Measurements from ENCODE around the gene ABHD11.
"Not testable (repeated sequence)": the region's sequence is repeated elsewhere in the genome, so short reads cannot be mapped to it uniquely, and the experiment has no call there.

Gene ABHD11

GRCh38 chr7:73738612-73739386 is at the start of gene ABHD11:
TSS of gene ABHD11 (minus strand) at chr7:73738802. CDS start at chr7:73738770, 32 bp downstream.
- peak; percentile 88 for DNase-seq

- DNase-seq = not testable (repeated sequence)
Measured at GRCh38 chr7:73787786-73788048, 49.1 kb upstream of the ABHD11 start.

- no peak for DNase-seq
Measured at GRCh38 chr7:73786588-73786987, 48.0 kb upstream of the ABHD11 start.

- DNase-seq = peak; percentile 43
Measured at GRCh38 chr7:73779517-73779916, 40.9 kb upstream of the ABHD11 start.

- no peak for DNase-seq
Measured at GRCh38 chr7:73778801-73779389, 40.3 kb upstream of the ABHD11 start.

- DNase-seq = no peak
Measured at GRCh38 chr7:73774923-73775322, 36.3 kb upstream of the ABHD11 start.

- DNase-seq = no peak
Measured at GRCh38 chr7:73773700-73774517, 35.3 kb upstream of the ABHD11 start.

GRCh38 chr7:73770860-73771670 is 32.5 kb upstream of the ABHD11 start:
- DNase-seq = no peak

GRCh38 chr7:73770002-73770859 is 31.6 kb upstream of the ABHD11 start, which contains the start of gene CLDN3:
TSS of gene CLDN3 (minus strand) at chr7:73770270. CDS start at chr7:73770049, 221 bp downstream.
- DNase-seq = no peak

GRCh38 chr7:73769481-73770001 is 30.9 kb upstream of the ABHD11 start:
- DNase-seq = no peak

GRCh38 chr7:73768641-73769480 is 30.3 kb upstream of the ABHD11 start:
- DNase-seq = no peak

GRCh38 chr7:73766556-73767229 is 28.1 kb upstream of the ABHD11 start:
- no peak for DNase-seq

GRCh38 chr7:73762659-73762999 is 24.0 kb upstream of the ABHD11 start:
- no peak for DNase-seq

- no peak for DNase-seq
Measured at GRCh38 chr7:73761854-73762658, 23.5 kb upstream of the ABHD11 start.

GRCh38 chr7:73758581-73759138 is 20.1 kb upstream of the ABHD11 start:
- DNase-seq = no peak

GRCh38 chr7:73749931-73750776 is 11.6 kb upstream of the ABHD11 start:
- no peak for DNase-seq

GRCh38 chr7:73746378-73746777 is 7.8 kb upstream of the ABHD11 start:
- no peak for DNase-seq

Measured in NCI-H226 (cell line).